Effector CD4-positive, alpha-beta T cell (primary cell): ENCODE measurements around the gene UBE2QL1.

Experiments used
- DNase-seq: peaks from one replicate; pipeline ENCODE4 v3.0.0-alpha.2; 2020

UBE2QL1 gene

DNA sequence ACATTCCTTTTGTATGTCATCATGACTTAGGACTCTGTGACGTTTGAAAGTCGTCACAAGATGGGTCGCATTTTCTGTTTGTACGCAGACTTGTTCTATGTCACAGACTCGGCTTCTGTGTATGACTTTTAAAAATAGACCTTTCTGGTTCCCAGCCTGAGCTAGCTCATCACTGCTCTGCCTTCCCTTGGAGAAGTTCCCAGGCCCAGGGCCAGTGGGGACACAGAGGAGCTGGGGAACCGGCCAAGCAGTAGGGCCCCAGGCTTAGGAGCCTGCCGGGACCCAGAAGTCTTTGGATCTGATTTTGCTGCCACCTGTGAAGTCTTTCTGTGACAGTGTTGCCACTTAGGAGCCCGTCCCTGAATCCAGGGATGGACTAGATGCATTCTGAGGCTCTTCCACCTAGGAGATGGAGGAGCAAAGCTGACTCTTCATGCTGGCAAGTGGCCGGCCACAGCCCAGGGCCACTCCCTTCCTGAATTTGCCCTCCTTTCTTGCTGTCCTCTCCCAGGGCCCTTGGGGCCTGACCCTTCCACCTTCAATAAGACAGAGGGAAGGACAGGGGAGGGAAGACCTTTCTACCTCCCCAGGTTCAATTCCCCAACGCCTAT is 18.1 kb upstream of the UBE2QL1 start:
- DNase-seq: no peak

- no peak for DNase-seq
Observed at GRCh38 chr5:6431214-6432195, 17.2 kb upstream of the UBE2QL1 start.

- DNase-seq: no peak
Observed at GRCh38 chr5:6432206-6432605, 16.5 kb upstream of the UBE2QL1 start.

GRCh38 chr5:6434731-6435130 is 13.9 kb upstream of the UBE2QL1 start:
- no peak for DNase-seq

DNA sequence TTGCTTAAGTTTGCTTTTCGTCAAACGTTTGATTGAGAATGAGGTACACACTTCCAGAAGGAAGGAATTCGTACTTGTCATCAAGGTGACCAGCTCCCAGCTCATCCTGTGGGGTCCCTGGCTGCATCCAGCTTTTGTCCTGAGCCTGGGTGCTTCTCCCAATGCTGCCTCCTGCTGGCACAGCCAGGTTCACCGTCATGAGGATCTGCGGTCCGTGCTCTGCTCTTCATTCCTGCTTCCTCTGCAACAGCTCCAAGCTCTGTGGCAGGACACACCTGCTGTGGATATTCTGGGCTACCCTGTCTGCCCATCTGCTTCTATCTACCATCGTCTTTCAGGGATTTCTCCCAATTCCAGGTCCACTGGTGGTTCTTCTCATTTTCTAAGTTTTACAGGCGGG is 13.3 kb upstream of the UBE2QL1 start:
- DNase-seq: no peak

- no peak for DNase-seq
Observed at GRCh38 chr5:6436715-6437331, 11.8 kb upstream of the UBE2QL1 start.

- no peak for DNase-seq
Observed at GRCh38 chr5:6439588-6440550, 8.8 kb upstream of the UBE2QL1 start.

GRCh38 chr5:6442333-6442732 is 6.3 kb upstream of the UBE2QL1 start:
- no peak for DNase-seq

DNA sequence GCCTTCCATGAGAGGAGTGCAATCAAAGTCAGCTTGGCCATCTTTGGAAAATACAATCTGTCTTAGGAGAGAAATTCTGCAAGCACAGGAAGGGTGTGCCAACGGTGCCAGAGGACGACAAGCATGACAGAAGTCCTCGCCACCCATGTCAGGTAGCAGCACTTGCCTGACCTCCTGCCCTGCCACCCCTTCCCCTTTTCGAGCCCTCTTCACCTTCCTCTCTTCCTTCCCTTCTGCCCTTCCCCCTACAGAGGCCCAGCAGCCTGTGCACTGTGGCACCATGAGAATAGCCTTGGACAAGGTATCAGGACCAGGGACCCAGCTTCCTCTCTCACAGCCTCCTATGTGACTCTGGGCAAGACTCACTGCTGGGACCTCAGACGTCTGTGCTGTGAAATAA is 5.3 kb upstream of the UBE2QL1 start:
- DNase-seq: no peak

GRCh38 chr5:6446042-6446441 is 2.6 kb upstream of the UBE2QL1 start:
- no peak for DNase-seq

GRCh38 chr5:6446626-6447309 is 1.9 kb upstream of the UBE2QL1 start:
- DNase-seq: no peak

DNA sequence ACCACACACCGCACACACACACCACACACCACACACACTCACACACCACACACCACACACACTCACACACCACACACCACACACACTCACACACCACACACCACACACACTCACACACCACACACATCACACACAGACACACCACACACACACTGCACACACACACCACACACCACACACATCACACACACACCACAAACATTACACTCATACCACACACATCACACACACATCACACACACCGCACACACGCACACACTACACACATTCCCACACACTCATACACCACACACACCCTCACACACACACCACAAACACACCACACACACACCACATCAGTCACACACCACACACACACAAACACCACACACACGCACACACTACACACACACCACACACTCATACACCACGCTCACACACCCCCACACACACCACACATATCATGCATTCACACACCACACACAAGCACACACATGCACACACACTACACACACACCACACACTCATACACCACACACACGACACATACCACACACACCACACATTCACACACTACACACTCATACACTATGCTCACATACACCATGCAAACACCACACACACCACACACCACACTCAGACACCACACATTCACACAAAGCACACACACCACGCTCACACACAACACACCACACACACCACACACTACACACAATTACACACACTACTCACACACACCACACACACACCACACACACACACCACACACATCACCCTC is 1.1 kb upstream of the UBE2QL1 start:
- no peak for DNase-seq

- DNase-seq: no peak
Observed at GRCh38 chr5:6448141-6448491, 543 bp upstream of the UBE2QL1 start.

- no peak for DNase-seq
Observed at GRCh38 chr5:6449465-6450158, 953 bp downstream of the UBE2QL1 start.

- no peak for DNase-seq
Observed at GRCh38 chr5:6450319-6450833, 1.7 kb downstream of the UBE2QL1 start.

GRCh38 chr5:6452622-6453504 is 4.2 kb downstream of the UBE2QL1 start:
- DNase-seq: no peak

DNA sequence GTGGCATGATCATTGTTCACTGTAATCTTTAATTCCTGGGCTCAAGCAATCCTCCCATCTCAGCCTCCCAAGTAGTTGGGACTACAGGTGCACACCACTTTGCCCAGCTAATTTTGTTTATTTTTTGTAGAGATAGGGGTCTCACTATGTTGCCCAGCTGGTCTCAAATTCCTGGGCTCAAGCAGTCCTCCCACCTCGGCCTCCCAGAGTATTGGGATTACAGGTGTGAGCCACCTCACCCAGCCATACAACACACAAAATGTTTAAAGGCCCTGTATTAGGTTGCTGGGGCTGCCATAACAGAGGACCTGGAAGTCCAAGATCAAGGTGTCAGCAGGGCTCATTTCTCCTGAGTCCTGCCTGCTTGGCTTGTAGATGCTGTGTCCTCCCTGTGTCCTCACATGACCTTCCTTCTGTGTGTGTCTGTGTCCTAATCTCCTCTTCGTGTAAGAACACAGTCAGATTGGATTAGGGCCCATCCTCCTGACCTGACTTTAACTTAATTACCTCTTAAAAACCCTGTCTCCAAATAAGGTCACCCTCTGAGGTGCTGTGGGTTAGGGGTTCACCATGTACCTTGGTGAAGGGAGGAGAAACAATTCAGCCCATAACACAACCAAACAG is 5.4 kb downstream of the UBE2QL1 start:
- no peak for DNase-seq

DNA sequence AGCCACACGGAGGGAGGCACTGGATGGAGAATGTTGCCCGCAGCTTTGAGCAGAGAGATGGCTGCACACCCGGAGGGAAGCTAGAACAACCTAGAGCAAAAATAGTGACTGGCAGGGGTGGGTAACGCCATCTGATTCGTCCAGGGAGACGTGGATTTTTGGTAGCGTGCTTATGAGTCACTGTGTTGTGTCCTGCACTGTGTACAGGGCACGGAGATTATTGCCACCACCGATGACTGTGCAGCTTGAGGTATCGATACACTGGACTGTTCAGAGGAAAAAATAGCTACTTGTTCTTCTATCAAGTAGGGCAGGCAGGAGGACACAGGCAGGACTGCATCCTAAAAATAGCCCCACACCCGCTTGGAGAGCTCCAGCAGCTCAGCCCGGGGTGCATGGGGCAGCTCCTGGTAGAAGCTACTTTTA is 6.0 kb downstream of the UBE2QL1 start:
- DNase-seq: no peak
